SKM-1 (cell line): Measurements from ENCODE around the gene CALHM2.
"Not testable (repeated sequence)": the region's sequence is repeated elsewhere in the genome, so short reads cannot be mapped to it uniquely, and the experiment has no call there.

Experiments
- DNase-seq: peaks from one replicate; lab custom pipeline; 2025; ENCODE audit not compliant: unreplicated experiment; lab: John Stamatoyannopoulos, UW

The CALHM2 gene

DNA sequence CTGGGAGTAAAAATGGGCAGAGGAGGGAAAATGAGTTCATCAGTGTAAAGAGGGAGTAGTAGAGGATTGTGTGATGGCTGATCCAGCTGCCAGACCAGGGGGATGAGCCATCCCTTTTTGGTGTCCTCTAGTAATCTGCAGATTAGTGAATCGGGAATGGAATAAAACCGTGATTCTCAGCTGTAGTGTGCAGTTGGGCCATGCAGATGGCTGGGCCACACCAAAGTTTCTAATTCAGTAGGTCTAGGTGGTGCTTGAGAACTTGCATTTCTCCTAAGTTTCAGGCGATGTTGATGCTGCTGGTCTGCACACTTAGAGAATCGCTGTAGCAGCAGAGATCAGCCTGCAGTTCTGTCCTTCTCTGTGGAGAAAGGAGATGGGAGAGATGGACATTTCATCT, 33.1 kb downstream of the CALHM2 start:
- no peak for DNase-seq

DNA sequence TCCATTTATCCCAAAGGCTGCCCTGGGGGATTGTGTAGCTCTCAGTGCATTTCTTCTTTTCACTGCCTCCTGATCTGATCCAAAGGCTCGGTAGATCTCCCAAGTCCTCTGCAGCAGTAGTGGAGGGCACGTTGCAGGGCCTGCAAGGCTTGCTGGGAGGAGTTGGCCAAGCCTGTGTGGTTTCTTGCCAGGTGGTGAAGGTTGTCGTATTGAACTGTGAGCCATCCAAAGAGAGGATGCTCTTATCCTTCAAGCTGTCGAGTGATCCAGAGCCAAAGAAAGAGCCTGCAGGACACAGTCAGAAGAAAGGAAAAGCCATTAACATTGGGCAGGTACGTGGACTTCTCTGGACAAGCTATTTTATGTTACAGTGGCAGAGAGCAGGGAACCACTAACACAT, 34.6 kb downstream of the CALHM2 start:
- no peak for DNase-seq

- DNase-seq, result not testable (repeated sequence)
These were observed 35.1 kb downstream of the CALHM2 start for GRCh38 chr10:103417148-103417469.

DNA sequence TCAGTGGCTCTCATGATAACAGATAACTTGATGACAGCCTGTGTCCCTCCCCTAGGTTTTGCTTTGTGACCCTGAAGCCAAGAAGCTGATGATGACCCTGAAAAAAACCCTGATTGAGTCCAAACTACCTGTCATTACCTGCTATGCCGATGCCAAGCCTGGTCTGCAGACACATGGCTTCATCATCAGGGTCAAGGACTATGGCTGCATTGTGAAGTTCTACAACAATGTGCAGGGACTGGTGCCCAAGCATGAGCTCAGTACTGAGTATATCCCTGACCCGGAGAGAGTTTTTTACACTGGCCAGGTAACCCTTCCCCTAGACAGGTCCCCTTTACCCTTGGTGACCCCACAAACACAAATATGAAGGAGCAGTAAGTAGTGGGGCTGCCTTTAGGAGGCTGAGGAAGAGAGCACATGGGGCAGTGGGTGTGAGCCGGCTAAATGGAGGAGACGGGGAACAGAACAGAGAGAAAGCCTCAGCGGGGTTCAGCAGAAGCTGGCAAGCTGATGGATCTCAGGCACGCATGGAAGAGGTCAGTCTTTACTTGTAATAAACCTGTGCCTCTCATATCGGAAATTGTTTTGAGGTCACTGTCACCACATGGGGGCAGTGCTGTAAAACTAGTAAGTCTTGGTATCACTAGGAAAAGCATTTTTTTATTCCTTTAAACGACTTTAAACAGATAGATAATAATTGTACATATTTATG, 35.6 kb downstream of the CALHM2 start:
- DNase-seq, result peak; percentile 11

DNA sequence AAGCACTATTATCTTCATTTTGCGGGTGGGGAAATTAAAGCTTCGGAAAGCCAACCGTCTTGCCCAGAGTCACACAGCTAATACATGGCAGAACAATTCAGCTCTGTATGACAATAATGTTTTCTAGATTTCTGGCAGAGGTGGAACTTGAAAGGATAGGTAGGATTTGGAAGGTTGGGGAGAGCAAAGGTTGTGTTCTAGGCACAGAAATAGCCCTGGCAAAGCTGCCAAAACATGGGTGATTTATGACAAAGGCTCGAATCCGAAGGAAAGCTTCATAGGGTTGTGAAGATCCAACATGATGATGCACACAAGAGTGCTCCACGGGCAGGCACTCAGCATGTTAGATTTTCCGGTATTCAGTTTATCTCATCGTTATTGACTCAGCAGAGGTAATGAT, 36.6 kb downstream of the CALHM2 start:
- no peak for DNase-seq

GRCh38 chr10:103413564-103413963, 38.6 kb downstream of the CALHM2 start:
- DNase-seq, result no peak

- no peak for DNase-seq
These were observed 54.9 kb downstream of the CALHM2 start for GRCh38 chr10:103397191-103397825.

GRCh38 chr10:103396789-103397087, 55.4 kb downstream of the CALHM2 start:
- DNase-seq, result no peak
